T-helper 2 cell treated with Interferon-gamma antibody and Interleukin-4, amounts not matched to agents 5 μg/mL and 100 μg/mL, for 36 hours (primary cell): Measurements from ENCODE around the gene PSMG2.

Experiments used
- DNase-seq: peaks from one replicate; pipeline ENCODE4 v3.0.0; 2021; ENCODE audit warnings: low spot score
- H3K27ac Mint-ChIP-seq: one replicate; pipeline ENCODE4 v1.8.0; 2021; ENCODE audit warnings: mild to moderate bottlenecking, mixed read lengths
- H3K27me3 Mint-ChIP-seq: one replicate; pipeline ENCODE4 v1.8.0; 2021; ENCODE audit warnings: low read depth, mixed read lengths
- H3K36me3 Mint-ChIP-seq: one replicate; pipeline ENCODE4 v1.8.0; 2021; ENCODE audit warnings: low read depth, mixed read lengths
- H3K4me1 Mint-ChIP-seq: one replicate; pipeline ENCODE4 v1.8.0; 2021; ENCODE audit warnings: low read depth, mixed read lengths
- H3K4me3 Mint-ChIP-seq: one replicate; pipeline ENCODE4 v1.8.0; 2022; ENCODE audit warnings: mild to moderate bottlenecking, moderate library complexity, mixed read lengths
- H3K9me3 Mint-ChIP-seq: one replicate; pipeline ENCODE4 v1.8.0; 2021; ENCODE audit warnings: mixed read lengths

PSMG2 gene

DNA sequence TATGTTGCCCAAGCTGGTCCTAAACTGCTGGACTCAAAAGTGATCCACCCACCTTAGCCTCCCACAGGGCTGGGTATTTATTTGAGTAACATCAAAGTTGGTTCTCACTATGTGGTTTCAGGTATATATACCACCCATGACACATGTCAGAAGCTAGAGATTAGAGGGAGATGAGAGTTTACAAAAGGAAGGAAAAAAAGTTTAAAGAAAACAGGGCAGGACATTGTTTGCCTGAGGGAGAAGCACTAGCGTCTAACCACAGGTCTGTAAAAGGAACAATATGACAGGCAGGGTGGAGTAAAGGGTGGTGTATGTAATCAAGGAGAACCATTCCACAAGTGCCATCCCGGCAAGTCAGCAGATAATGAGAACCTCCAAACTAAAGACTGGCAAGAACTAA lies 8.8 kb upstream of the PSMG2 start:
- H3K4me3 Mint-ChIP-seq = no peak overlapping the region
- peaks cover 35% of the 10 kb centered on the region for H3K36me3 Mint-ChIP-seq
- no peaks in the 10 kb centered on the region for H3K9me3 Mint-ChIP-seq
- H3K27me3 Mint-ChIP-seq = no peaks in the 10 kb centered on the region
- peak overlapping the region; percentile 0 for H3K27ac Mint-ChIP-seq
- peaks cover 23% of the 10 kb centered on the region for H3K4me1 Mint-ChIP-seq
- DNase-seq = peak; percentile 13

- H3K36me3 Mint-ChIP-seq = peaks cover 41% of the 10 kb centered on the region
- no peak overlapping the region for H3K4me3 Mint-ChIP-seq
- H3K4me1 Mint-ChIP-seq = peaks cover 26% of the 10 kb centered on the region
- H3K9me3 Mint-ChIP-seq = no peaks in the 10 kb centered on the region
- H3K27me3 Mint-ChIP-seq = no peaks in the 10 kb centered on the region
- no peak for DNase-seq
- no peak overlapping the region for H3K27ac Mint-ChIP-seq
Measured at GRCh38 chr18:12699747-12700146, 3.1 kb upstream of the PSMG2 start.

- peak overlapping the region; percentile 92 for H3K27ac Mint-ChIP-seq
- peak overlapping the region; percentile 90 for H3K4me3 Mint-ChIP-seq
- no peaks in the 10 kb centered on the region for H3K27me3 Mint-ChIP-seq
- H3K4me1 Mint-ChIP-seq = peaks cover 35% of the 10 kb centered on the region
- no peaks in the 10 kb centered on the region for H3K9me3 Mint-ChIP-seq
- peaks cover 46% of the 10 kb centered on the region for H3K36me3 Mint-ChIP-seq
- no peak for DNase-seq
Measured at GRCh38 chr18:12701161-12701560, 1.7 kb upstream of the PSMG2 start.

DNA sequence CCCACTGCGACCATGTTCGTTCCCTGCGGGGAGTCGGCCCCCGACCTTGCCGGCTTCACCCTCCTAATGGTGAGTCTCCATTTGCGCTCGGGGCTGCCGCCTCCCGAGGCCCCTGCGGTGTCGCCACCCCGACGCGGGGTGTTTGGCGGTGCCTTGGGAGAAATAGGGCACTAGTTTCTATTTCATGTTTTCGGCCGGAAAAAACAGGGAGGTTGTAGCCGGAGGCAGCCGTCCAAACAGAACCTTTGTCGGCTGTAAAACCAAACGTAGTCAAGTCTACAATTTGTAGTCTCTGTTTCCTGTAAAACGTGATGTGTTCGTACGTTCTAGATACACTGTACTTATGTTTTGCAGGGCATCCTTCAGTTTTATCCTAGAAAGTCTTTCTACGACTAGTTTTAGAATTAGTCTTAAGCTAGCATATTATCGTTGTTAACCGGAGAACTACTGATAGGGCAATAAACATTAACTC lies 290 bp downstream of the PSMG2 start:
- Mint-ChIP-seq H3K4me3 (peak overlapping the region; percentile 90), H3K27me3 (no peaks in the 10 kb centered on the region), H3K36me3 (peaks cover 45% of the 10 kb centered on the region), H3K4me1 (peaks cover 34% of the 10 kb centered on the region), H3K9me3 (no peaks in the 10 kb centered on the region), H3K27ac (peak overlapping the region; percentile 92)
- no peak for DNase-seq

DNA sequence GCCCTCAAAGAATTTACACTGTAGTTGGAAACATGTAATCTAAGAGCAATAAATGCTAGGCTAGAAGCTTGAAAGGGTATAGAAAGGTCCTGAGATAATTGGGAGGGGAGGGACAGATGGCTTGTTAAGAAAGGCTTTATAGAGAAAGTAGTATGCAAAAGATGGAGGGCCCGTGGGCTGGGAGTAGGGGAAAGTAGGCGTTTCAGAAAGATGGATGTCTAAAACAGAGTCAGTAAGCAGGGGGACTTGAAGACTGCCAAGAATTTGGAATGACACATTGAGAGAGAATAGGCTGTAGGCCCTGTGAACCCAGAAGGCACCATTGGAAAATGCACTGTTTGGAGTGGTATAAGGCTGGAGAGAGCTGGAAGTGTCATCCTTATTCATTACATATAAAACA lies 822 bp downstream of the PSMG2 start:
- H3K9me3 Mint-ChIP-seq = no peaks in the 10 kb centered on the region
- peaks cover 33% of the 10 kb centered on the region for H3K4me1 Mint-ChIP-seq
- peak overlapping the region; percentile 90 for H3K4me3 Mint-ChIP-seq
- H3K27me3 Mint-ChIP-seq = no peaks in the 10 kb centered on the region
- H3K27ac Mint-ChIP-seq = peak overlapping the region; percentile 92
- no peak for DNase-seq
- H3K36me3 Mint-ChIP-seq = peaks cover 42% of the 10 kb centered on the region

- no peak for DNase-seq
- H3K27me3 Mint-ChIP-seq = no peaks in the 10 kb centered on the region
- H3K4me3 Mint-ChIP-seq = no peak overlapping the region
- peaks cover 3% of the 10 kb centered on the region for H3K4me1 Mint-ChIP-seq
- H3K36me3 Mint-ChIP-seq = peaks cover 40% of the 10 kb centered on the region
- no peaks in the 10 kb centered on the region for H3K9me3 Mint-ChIP-seq
- H3K27ac Mint-ChIP-seq = no peak overlapping the region
Measured at GRCh38 chr18:12711446-12711845, 8.6 kb downstream of the PSMG2 start.

- H3K4me3 Mint-ChIP-seq = no peak overlapping the region
- DNase-seq = no peak
- H3K27me3 Mint-ChIP-seq = no peaks in the 10 kb centered on the region
- H3K9me3 Mint-ChIP-seq = no peaks in the 10 kb centered on the region
- H3K4me1 Mint-ChIP-seq = peaks cover 11% of the 10 kb centered on the region
- no peak overlapping the region for H3K27ac Mint-ChIP-seq
- peaks cover 41% of the 10 kb centered on the region for H3K36me3 Mint-ChIP-seq
Measured at GRCh38 chr18:12721495-12722275, 18.8 kb downstream of the PSMG2 start.

GRCh38 chr18:12722731-12723130 lies 19.9 kb downstream of the PSMG2 start:
- H3K9me3 Mint-ChIP-seq = no peaks in the 10 kb centered on the region
- H3K36me3 Mint-ChIP-seq = peaks cover 41% of the 10 kb centered on the region
- no peak for DNase-seq
- peaks cover 12% of the 10 kb centered on the region for H3K4me1 Mint-ChIP-seq
- H3K27me3 Mint-ChIP-seq = no peaks in the 10 kb centered on the region
- H3K4me3 Mint-ChIP-seq = no peak overlapping the region
- no peak overlapping the region for H3K27ac Mint-ChIP-seq

- no peak for DNase-seq
- no peak overlapping the region for H3K27ac Mint-ChIP-seq
- no peaks in the 10 kb centered on the region for H3K9me3 Mint-ChIP-seq
- H3K4me3 Mint-ChIP-seq = no peak overlapping the region
- H3K27me3 Mint-ChIP-seq = no peaks in the 10 kb centered on the region
- peaks cover 26% of the 10 kb centered on the region for H3K36me3 Mint-ChIP-seq
- H3K4me1 Mint-ChIP-seq = peaks cover 5% of the 10 kb centered on the region
Measured at GRCh38 chr18:12726331-12726730, 23.5 kb downstream of the PSMG2 start.

- H3K9me3 Mint-ChIP-seq = no peaks in the 10 kb centered on the region
- H3K27ac Mint-ChIP-seq = no peak overlapping the region
- H3K27me3 Mint-ChIP-seq = no peaks in the 10 kb centered on the region
- peaks cover 2% of the 10 kb centered on the region for H3K4me1 Mint-ChIP-seq
- peaks cover 24% of the 10 kb centered on the region for H3K36me3 Mint-ChIP-seq
- DNase-seq = peak; percentile 34
- H3K4me3 Mint-ChIP-seq = no peak overlapping the region
Measured at GRCh38 chr18:12726774-12727550, 24.1 kb downstream of the PSMG2 start.

GRCh38 chr18:12737243-12737902 lies 34.5 kb downstream of the PSMG2 start:
- no peak overlapping the region for H3K4me3 Mint-ChIP-seq
- H3K9me3 Mint-ChIP-seq = no peaks in the 10 kb centered on the region
- peaks cover 6% of the 10 kb centered on the region for H3K4me1 Mint-ChIP-seq
- H3K36me3 Mint-ChIP-seq = no peaks in the 10 kb centered on the region
- H3K27me3 Mint-ChIP-seq = no peaks in the 10 kb centered on the region
- no peak overlapping the region for H3K27ac Mint-ChIP-seq
- no peak for DNase-seq

DNA sequence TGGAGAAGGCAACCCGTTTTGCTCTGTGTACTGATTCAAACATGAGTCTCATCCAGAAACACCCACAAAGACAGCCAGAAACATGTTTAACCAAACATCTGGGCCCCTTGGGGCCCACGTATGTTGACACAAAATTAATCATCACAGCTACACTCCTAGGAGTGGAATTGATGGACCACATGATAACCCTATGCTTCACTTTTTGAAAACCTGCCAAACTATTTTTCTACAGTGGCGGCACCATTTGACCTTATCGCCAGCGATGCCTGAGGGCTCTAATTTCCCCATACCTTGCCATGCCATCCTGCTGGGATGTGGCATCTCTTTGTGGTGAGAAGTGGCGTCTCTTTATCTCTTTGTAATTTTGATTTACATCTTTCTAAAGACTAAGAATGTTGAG lies 38.5 kb downstream of the PSMG2 start:
- Mint-ChIP-seq H3K4me1 (peaks cover 6% of the 10 kb centered on the region), H3K27me3 (no peaks in the 10 kb centered on the region), H3K27ac (no peak overlapping the region), H3K36me3 (no peaks in the 10 kb centered on the region), H3K9me3 (no peaks in the 10 kb centered on the region), H3K4me3 (no peak overlapping the region)
- DNase-seq = peak; percentile 45

DNA sequence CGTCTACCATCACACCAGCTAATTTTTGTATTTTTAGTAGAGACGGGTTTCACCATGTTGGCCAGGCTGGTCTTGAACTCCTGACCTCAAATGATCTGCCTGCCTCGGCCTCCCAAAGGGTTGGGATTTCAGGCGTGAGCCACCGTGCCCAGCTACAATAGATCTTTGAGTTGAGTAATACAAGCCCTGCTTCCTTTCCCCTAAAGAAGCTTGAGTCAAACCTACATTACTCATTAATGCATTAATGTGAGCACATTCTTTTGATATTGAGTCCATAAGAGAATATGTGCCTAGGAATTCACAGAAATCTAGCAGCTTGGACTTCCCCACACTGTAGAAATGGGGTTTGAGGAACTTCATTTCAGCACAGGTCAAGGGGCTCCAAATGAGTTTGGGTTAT lies 39.6 kb downstream of the PSMG2 start:
- Mint-ChIP-seq H3K4me1 (peaks cover 6% of the 10 kb centered on the region), H3K4me3 (no peak overlapping the region), H3K27me3 (no peaks in the 10 kb centered on the region), H3K36me3 (no peaks in the 10 kb centered on the region), H3K27ac (no peak overlapping the region), H3K9me3 (no peaks in the 10 kb centered on the region)
- no peak for DNase-seq

DNA sequence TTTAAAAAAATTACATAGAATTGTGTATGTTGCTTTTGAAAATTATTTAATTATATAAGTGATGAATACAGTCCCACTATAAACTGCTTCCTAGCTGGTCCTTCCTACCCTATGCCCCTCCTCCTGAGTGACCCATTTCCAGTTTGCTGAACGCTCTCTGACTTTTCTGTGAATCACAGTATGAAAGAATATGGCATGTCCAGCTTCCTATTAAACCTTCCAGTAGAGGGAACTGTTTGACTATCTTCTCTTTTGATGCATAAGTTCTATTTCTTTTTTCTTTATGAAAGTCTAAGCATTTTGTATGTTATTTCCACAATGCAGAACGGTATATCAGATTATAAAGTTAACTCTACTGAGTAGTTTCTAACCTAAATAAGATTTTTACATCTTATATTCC lies 41.3 kb downstream of the PSMG2 start:
- Mint-ChIP-seq H3K27ac (no peak overlapping the region), H3K27me3 (no peaks in the 10 kb centered on the region), H3K9me3 (no peaks in the 10 kb centered on the region), H3K4me1 (peaks cover 6% of the 10 kb centered on the region), H3K36me3 (no peaks in the 10 kb centered on the region), H3K4me3 (no peak overlapping the region)
- DNase-seq = no peak
